ENCODE data around the gene TEX53.

GRCh38 chr9:114685951-114686350, 28.3 kb upstream of the TEX53 start:
- TF ChIP-seq CTCF (IDR thresholded peaks at IDR 0.05; ENCODE audit: insufficient read depth, low read length, poor library complexity, severe bottlenecking), result no peak
- no peak for TF ChIP-seq EZH2phosphoT487 (conservative IDR thresholded peaks at IDR 0.05; ENCODE audit: low read length)

Data from SU-DHL-6 (cell line).